Measurements from ENCODE around the gene GGT6.

The GGT6 gene

DNA sequence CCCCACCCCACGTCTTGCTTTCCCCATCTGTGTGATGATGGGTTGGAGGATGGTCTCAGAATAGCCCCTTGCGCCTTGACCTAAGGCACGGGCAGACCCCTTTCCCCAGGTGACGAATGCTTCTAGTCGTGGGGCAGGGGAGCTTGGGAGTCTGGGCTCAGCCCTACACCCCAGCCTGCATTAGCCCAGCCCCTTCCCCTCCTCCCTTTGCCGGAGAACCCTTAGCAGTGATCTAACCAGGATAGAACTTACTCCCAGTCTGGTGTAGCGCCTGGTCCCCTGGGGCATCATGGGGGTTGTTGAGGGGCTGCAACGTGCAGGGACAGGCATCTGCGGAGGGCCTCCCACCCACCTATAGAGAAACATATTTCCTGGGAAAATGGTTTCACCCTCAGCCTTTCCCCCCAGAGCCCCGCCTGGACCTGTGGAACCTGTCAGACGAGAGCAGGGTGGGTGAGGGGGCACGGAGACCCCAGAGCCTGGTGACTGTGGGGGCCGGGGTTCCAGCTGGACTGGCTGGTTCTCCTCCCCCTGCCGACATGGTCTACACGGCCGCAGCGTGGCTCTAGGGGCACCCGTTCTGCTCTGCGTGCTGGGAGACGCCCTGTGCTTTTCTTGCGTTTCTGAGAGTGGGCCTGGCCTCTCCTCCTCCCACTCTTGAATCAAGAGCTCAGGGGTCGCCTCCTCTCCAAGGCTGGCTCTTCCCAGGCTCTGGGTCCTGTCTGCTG lies 28.7 kb upstream of the GGT6 start:
- H3K9ac ChIP-seq (ENCODE audit: low read length) = no peak overlapping the region
- H3K9me3 ChIP-seq (ENCODE audit: low read length) = no peaks in the 10 kb centered on the region
- no peaks in the 10 kb centered on the region for H3K4me1 ChIP-seq (ENCODE audit: insufficient read depth, low read length, severe bottlenecking)
- no peaks in the 10 kb centered on the region for H3K79me2 ChIP-seq (ENCODE audit: insufficient read depth, low read length)
- H3F3A ChIP-seq (ENCODE audit: insufficient read depth, low read length) = no peaks in the 10 kb centered on the region
- no peak overlapping the region for H2AFZ ChIP-seq (ENCODE audit: low read length)
- TF ChIP-seq EZH2 (IDR thresholded peaks at IDR 0.05; ENCODE audit: borderline replicate concordance, low read length) (no peak), CTCF (IDR thresholded peaks at IDR 0.05; ENCODE audit: low read length) (no peak)
- no peak overlapping the region for H3K27ac ChIP-seq (ENCODE audit: low read depth, low read length, poor library complexity, severe bottlenecking)
- H3K36me3 ChIP-seq (ENCODE audit: insufficient read depth, low read length) = no peaks in the 10 kb centered on the region
- no peak overlapping the region for H3K4me3 ChIP-seq (ENCODE audit: low read depth, low read length, poor library complexity, severe bottlenecking)
- peaks cover 20% of the 10 kb centered on the region; the same call in 1 of the 2 replicates for H3K27me3 ChIP-seq (ENCODE audit: insufficient read depth, low read length)
- no peaks in the 10 kb centered on the region for H4K20me1 ChIP-seq (ENCODE audit: insufficient read depth, low read length)
- H3K4me2 ChIP-seq (ENCODE audit: low read length) = no peak overlapping the region
- no peaks in the 10 kb centered on the region for H3K9me2 ChIP-seq (ENCODE audit: low read depth, low read length)

GRCh38 chr17:4588391-4588790 lies 28.0 kb upstream of the GGT6 start:
- TF ChIP-seq CTCF (IDR thresholded peaks at IDR 0.05; ENCODE audit: low read length) = no peak
- no peak for TF ChIP-seq EZH2 (IDR thresholded peaks at IDR 0.05; ENCODE audit: borderline replicate concordance, low read length)
- Histone ChIP-seq H3K9ac (ENCODE audit: low read length) (no peak overlapping the region), H3K4me3 (ENCODE audit: low read depth, low read length, poor library complexity, severe bottlenecking) (no peak overlapping the region), H3K4me2 (ENCODE audit: low read length) (no peak overlapping the region), H4K20me1 (ENCODE audit: insufficient read depth, low read length) (no peaks in the 10 kb centered on the region), H3K9me3 (ENCODE audit: low read length) (no peaks in the 10 kb centered on the region), H3K79me2 (ENCODE audit: insufficient read depth, low read length) (no peaks in the 10 kb centered on the region), H3K9me2 (ENCODE audit: low read depth, low read length) (no peaks in the 10 kb centered on the region), H3F3A (ENCODE audit: insufficient read depth, low read length) (no peaks in the 10 kb centered on the region), H3K27me3 (ENCODE audit: insufficient read depth, low read length) (peaks cover 20% of the 10 kb centered on the region; the same call in 1 of the 2 replicates), H3K36me3 (ENCODE audit: insufficient read depth, low read length) (no peaks in the 10 kb centered on the region), H2AFZ (ENCODE audit: low read length) (no peak overlapping the region), H3K27ac (ENCODE audit: low read depth, low read length, poor library complexity, severe bottlenecking) (no peak overlapping the region), H3K4me1 (ENCODE audit: insufficient read depth, low read length, severe bottlenecking) (no peaks in the 10 kb centered on the region)

GRCh38 chr17:4587803-4588202 lies 27.4 kb upstream of the GGT6 start:
- Histone ChIP-seq H4K20me1 (ENCODE audit: insufficient read depth, low read length) (no peaks in the 10 kb centered on the region), H3K79me2 (ENCODE audit: insufficient read depth, low read length) (no peaks in the 10 kb centered on the region), H3K27ac (ENCODE audit: low read depth, low read length, poor library complexity, severe bottlenecking) (no peak overlapping the region), H3F3A (ENCODE audit: insufficient read depth, low read length) (no peaks in the 10 kb centered on the region), H3K9me2 (ENCODE audit: low read depth, low read length) (no peaks in the 10 kb centered on the region), H3K4me1 (ENCODE audit: insufficient read depth, low read length, severe bottlenecking) (no peaks in the 10 kb centered on the region), H2AFZ (ENCODE audit: low read length) (no peak overlapping the region), H3K36me3 (ENCODE audit: insufficient read depth, low read length) (no peaks in the 10 kb centered on the region), H3K4me3 (ENCODE audit: low read depth, low read length, poor library complexity, severe bottlenecking) (no peak overlapping the region), H3K27me3 (ENCODE audit: insufficient read depth, low read length) (peaks cover 20% of the 10 kb centered on the region; the same call in 1 of the 2 replicates), H3K4me2 (ENCODE audit: low read length) (no peak overlapping the region), H3K9me3 (ENCODE audit: low read length) (no peaks in the 10 kb centered on the region), H3K9ac (ENCODE audit: low read length) (no peak overlapping the region)
- TF ChIP-seq CTCF (IDR thresholded peaks at IDR 0.05; ENCODE audit: low read length) = no peak
- no peak for TF ChIP-seq EZH2 (IDR thresholded peaks at IDR 0.05; ENCODE audit: borderline replicate concordance, low read length)

All from OCI-LY1 (cell line).